GM12873 (cell line): ENCODE measurements around the gene CFAP54.

ENCODE experiments used
- CTCF ChIP-seq: IDR thresholded peaks from 2 replicates; pipeline ENCODE4 v1.5.1; 2012; ENCODE audit warnings: low read depth, mild to moderate bottlenecking, moderate library complexity, low read length, control low read depth; ENCODE audit not compliant: insufficient read depth; ENCODE audit errors: missing control alignments

The CFAP54 gene

GRCh38 chr12:96812153-96812552 lies 322.8 kb downstream of the CFAP54 start:
- no peak for TF ChIP-seq CTCF

DNA sequence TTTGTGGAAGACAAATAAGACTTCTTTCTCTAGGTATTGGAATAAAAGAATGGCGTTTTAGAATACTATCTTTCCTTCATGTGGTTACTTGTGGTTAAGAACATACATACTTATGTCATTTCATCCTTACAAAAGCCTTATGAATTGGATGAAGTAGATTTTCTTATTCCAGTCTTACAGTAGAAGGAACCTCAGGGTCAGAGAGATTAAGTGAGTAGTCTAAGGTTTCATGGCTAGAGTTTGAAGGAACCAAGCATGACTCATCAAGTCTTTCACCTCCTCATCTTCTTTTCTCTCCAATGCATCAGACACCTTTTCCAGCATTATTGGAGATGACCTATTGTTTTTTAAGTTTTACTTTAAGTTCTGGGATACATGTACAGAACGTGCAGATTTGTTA lies 324.8 kb downstream of the CFAP54 start:
- TF ChIP-seq CTCF: no peak

DNA sequence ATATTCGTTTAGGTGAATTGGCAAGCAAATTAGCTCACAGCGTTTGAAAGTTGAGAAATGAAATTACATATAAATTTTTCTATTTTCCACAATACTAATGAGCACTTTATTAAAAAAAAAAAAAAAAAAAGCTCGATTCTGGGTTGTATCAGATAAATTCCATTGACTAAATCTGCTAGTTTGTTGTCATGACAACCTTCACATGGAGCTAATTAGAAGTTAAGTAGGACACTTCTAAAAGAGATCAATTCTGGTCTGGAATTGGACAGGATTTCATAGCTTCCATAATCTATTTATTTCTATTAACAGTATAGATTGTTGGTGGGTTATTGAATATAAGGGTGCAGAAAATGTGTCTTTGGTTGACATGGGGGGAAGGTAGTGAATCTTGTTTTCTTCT lies 332.2 kb downstream of the CFAP54 start:
- TF ChIP-seq CTCF: no peak

DNA sequence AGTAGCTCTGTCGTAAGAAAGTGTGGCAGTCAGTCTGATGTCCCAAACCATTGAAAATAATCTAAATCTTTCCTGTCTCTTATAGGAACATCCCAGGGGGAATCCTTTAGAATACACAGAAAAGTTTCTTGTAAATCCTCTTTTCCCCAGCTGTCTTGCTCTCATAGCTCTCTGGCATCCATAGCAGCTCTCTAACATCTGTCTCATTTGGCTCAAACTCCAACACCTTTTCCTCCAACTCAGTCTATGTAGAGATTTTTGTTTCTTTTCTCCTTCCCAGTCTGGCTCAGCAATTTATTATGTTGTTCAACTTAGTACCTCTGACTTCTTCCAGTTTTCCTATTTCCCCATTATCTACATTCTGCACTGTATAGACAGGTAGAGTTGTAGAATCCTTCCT lies 333.3 kb downstream of the CFAP54 start:
- no peak for TF ChIP-seq CTCF

- no peak for TF ChIP-seq CTCF
Measured at GRCh38 chr12:96824074-96824837, 334.9 kb downstream of the CFAP54 start.

GRCh38 chr12:96824838-96825236 lies 335.5 kb downstream of the CFAP54 start:
- no peak for TF ChIP-seq CTCF

DNA sequence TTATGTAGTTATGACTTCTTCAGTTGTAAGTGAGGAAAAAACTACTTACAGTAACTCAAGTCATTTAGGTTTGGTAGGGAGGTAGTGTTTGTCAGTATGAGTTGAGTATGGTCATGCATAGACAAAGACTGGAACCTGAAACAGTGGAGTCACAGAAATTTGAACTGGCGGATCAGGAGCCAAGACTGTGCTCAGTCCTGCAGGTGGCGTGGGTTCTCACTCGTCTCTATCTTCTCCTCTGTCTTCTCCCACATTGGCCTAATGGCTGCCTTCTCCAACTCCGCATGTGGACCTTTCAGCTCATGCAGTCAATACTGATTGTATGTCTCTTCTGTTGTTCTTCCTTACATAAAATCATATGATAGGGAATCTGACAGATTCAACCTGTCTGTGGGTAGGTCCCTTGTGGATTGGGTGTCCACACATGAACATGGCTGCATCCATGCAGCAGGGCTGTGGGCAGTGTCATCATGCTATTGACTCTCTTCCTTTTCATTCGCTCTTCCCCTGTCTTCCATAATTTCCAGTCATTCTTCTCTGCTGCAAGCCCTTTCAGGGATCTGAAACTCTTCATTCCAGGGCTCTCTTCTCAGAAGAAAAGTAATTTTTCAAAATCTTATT lies 338.9 kb downstream of the CFAP54 start:
- no peak for TF ChIP-seq CTCF
